ENCODE measurements around the gene ISG20. TPM values are rescaled to one million over a fixed set of nuclear protein-coding genes. Genes with fewer than 3 reads are reported as not detected.

ISG20 gene
- total and polyA plus RNA-seq, 2 donors (not counting 1 experiment from before 2014, with no cell fraction given) = 190 to 232 TPM

GRCh38 chr15:88635318-88635717 lies 3.5 kb upstream of the ISG20 start:
- peak overlapping the region; percentile 93 for H3K4me3 Mint-ChIP-seq
- H3K4me1 ChIP-seq (ENCODE audit: control insufficient read depth in 2 of 2, insufficient read depth in 2 of 2, low read length in 2 of 2) = peaks cover 75 to 87% of the 10 kb centered on the region in 2 donors
- ChIA-PET POLR2A (interaction anchor here (0.5 to 1.5 kb wide), 5 partner anchors 9 to 90 kb away, joined by 3 to 10 read pairs (median 3); no protein-coding TSS in a partner anchor), CTCF (interaction anchor here (0.6 to 5.9 kb wide), 8 partner anchors 11 to 417 kb away, joined by 3 to 56 read pairs (median 5); partner anchors contain the start of gene AEN)
- H3K9me3 Mint-ChIP-seq (ENCODE audit: insufficient read depth) = no peaks in the 10 kb centered on the region
- H3K9ac ChIP-seq (ENCODE audit: low read length) = peak overlapping the region; percentile 61
- H3K36me3 ChIP-seq (replicated peaks in 1 of 2; ENCODE audit: control extremely low read depth in 1 of 2, control insufficient read depth in 1 of 2, extremely low read depth in 1 of 2, insufficient read depth in 2 of 2, low read length in 1 of 2) = peaks cover 0 to 25% of the 10 kb centered on the region in 2 experiments
- H3K9me3 ChIP-seq (ENCODE audit: control extremely low read depth in 1 of 3, control insufficient read depth in 2 of 3, insufficient read depth in 1 of 3, low read length in 2 of 3) = no peaks in the 10 kb centered on the region
- DNase-seq (peak; percentile 73), ATAC-seq (ENCODE audit: low read depth) (peak; percentile 11)
- no peak for TF ChIP-seq EZH2 (IDR thresholded peaks at IDR 0.05; ENCODE audit: borderline replicate concordance, insufficient read depth, low read depth, low read length, poor library complexity, severe bottlenecking)
- TF ChIP-seq, protein P1, sequence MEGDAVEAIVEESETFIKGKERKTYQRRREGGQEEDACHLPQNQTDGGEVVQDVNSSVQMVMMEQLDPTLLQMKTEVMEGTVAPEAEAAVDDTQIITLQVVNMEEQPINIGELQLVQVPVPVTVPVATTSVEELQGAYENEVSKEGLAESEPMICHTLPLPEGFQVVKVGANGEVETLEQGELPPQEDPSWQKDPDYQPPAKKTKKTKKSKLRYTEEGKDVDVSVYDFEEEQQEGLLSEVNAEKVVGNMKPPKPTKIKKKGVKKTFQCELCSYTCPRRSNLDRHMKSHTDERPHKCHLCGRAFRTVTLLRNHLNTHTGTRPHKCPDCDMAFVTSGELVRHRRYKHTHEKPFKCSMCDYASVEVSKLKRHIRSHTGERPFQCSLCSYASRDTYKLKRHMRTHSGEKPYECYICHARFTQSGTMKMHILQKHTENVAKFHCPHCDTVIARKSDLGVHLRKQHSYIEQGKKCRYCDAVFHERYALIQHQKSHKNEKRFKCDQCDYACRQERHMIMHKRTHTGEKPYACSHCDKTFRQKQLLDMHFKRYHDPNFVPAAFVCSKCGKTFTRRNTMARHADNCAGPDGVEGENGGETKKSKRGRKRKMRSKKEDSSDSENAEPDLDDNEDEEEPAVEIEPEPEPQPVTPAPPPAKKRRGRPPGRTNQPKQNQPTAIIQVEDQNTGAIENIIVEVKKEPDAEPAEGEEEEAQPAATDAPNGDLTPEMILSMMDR (IDR thresholded peaks at IDR 0.05) = no peak
- H3K79me2 ChIP-seq (ENCODE audit: control insufficient read depth, insufficient read depth, low read length) = peaks cover 66% of the 10 kb centered on the region
- H3K4me1 Mint-ChIP-seq = peaks cover 81% of the 10 kb centered on the region
- peak overlapping the region; percentile 97 to 99 for H3K27ac ChIP-seq (ENCODE audit: low read length in 2 of 2)
- H4K20me1 ChIP-seq (ENCODE audit: control insufficient read depth, insufficient read depth, low read length, poor library complexity, severe bottlenecking) = no peaks in the 10 kb centered on the region
- WGBS (ENCODE audit: insufficient coverage) = no CpG with 5 or more reads among the region's 6 CpGs
- H3K27me3 Mint-ChIP-seq = no peaks in the 10 kb centered on the region
- H3K27me3 ChIP-seq (replicated peaks in 1 of 4; ENCODE audit: control extremely low read depth in 1 of 4, control insufficient read depth in 3 of 4, insufficient read depth in 4 of 4, low read length in 3 of 4) = no peaks in the 10 kb centered on the region
- peak overlapping the region; percentile 95 for H3K4me2 ChIP-seq (replicated peaks; ENCODE audit: low read depth, low read length, poor library complexity, severe bottlenecking)
- intact Hi-C loops (cut with micrococcal nuclease) = no loop called here
- H3K4me3 ChIP-seq (ENCODE audit: control extremely low read depth in 1 of 5, extremely low read depth in 1 of 5, insufficient read depth in 1 of 5, low read depth in 2 of 5, low read length in 4 of 5) = peak overlapping the region; percentile 43 to 58 (median 56)
- H3K27ac Mint-ChIP-seq = peak overlapping the region; percentile 97
- H2AFZ ChIP-seq (ENCODE audit: insufficient read depth, low read depth, low read length, poor library complexity, severe bottlenecking) = no peak overlapping the region

DNA sequence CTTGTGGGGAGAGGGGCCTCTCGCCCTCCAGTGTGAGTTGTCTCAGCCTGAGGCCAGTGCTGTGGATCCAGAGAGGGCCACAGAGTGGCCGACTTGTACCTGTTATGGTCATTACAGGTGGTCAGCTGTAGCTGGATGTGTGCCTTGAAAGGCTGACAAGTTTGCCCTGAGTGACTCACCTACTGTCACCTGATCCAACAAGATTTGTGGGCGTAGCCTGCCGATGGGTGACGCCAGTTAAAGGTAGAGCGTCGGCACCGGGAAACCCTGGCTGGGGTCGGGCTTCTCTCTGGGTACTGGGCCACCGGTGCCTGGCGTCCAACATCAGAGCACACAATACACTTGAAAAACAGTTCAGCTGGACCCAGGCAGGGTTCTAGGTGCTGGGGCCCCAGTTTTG lies 2.8 kb upstream of the ISG20 start:
- Histone ChIP-seq H3K4me2 (replicated peaks; ENCODE audit: low read depth, low read length, poor library complexity, severe bottlenecking) (peak overlapping the region; percentile 95), H3K4me3 (ENCODE audit: control extremely low read depth in 1 of 5, extremely low read depth in 1 of 5, insufficient read depth in 1 of 5, low read depth in 2 of 5, low read length in 4 of 5) (peak overlapping the region; percentile 43 to 58 (median 56)), H3K79me2 (ENCODE audit: control insufficient read depth, insufficient read depth, low read length) (peaks cover 65% of the 10 kb centered on the region), H2AFZ (ENCODE audit: insufficient read depth, low read depth, low read length, poor library complexity, severe bottlenecking) (no peak overlapping the region), H3K27ac (ENCODE audit: low read length in 2 of 2) (peak overlapping the region; percentile 97 to 99), H3K4me1 (ENCODE audit: control insufficient read depth in 2 of 2, insufficient read depth in 2 of 2, low read length in 2 of 2) (peaks cover 77 to 87% of the 10 kb centered on the region in 2 donors), H3K36me3 (replicated peaks in 1 of 2; ENCODE audit: control extremely low read depth in 1 of 2, control insufficient read depth in 1 of 2, extremely low read depth in 1 of 2, insufficient read depth in 2 of 2, low read length in 1 of 2) (peaks cover 0 to 22% of the 10 kb centered on the region in 2 experiments), H3K9ac (ENCODE audit: low read length) (peak overlapping the region; percentile 61), H3K9me3 (ENCODE audit: control extremely low read depth in 1 of 3, control insufficient read depth in 2 of 3, insufficient read depth in 1 of 3, low read length in 2 of 3) (no peaks in the 10 kb centered on the region), H4K20me1 (ENCODE audit: control insufficient read depth, insufficient read depth, low read length, poor library complexity, severe bottlenecking) (no peaks in the 10 kb centered on the region), H3K27me3 (replicated peaks in 1 of 4; ENCODE audit: control extremely low read depth in 1 of 4, control insufficient read depth in 3 of 4, insufficient read depth in 4 of 4, low read length in 3 of 4) (no peaks in the 10 kb centered on the region)
- peak overlapping the region; percentile 98 for H3K27ac Mint-ChIP-seq
- CTCF ChIA-PET = interaction anchor here (0.6 to 5.9 kb wide), 8 partner anchors 12 to 269 kb away, joined by 3 to 56 read pairs (median 5); partner anchors contain the start of gene AEN
- TF ChIP-seq EZH2 (IDR thresholded peaks at IDR 0.05; ENCODE audit: borderline replicate concordance, insufficient read depth, low read depth, low read length, poor library complexity, severe bottlenecking) = no peak
- TF ChIP-seq, protein P1 (IDR thresholded peaks at IDR 0.05) = no peak
- H3K9me3 Mint-ChIP-seq (ENCODE audit: insufficient read depth) = no peaks in the 10 kb centered on the region
- WGBS (ENCODE audit: insufficient coverage) = 94% methylated on average over 8 of the region's 11 CpGs
- peaks cover 77% of the 10 kb centered on the region for H3K4me1 Mint-ChIP-seq
- H3K27me3 Mint-ChIP-seq = no peaks in the 10 kb centered on the region
- intact Hi-C loops (cut with micrococcal nuclease) = no loop called here
- no peak for DNase-seq
- no peak for ATAC-seq (ENCODE audit: low read depth)
- POLR2A ChIA-PET = interaction anchor here (0.5 to 1.5 kb wide), 4 partner anchors 11 to 90 kb away, joined by 3 to 10 read pairs (median 4); no protein-coding TSS in a partner anchor
- peak overlapping the region; percentile 93 for H3K4me3 Mint-ChIP-seq

Measured in B cell (primary cell).